Measurements from ENCODE around the gene BBS4.

DNA sequence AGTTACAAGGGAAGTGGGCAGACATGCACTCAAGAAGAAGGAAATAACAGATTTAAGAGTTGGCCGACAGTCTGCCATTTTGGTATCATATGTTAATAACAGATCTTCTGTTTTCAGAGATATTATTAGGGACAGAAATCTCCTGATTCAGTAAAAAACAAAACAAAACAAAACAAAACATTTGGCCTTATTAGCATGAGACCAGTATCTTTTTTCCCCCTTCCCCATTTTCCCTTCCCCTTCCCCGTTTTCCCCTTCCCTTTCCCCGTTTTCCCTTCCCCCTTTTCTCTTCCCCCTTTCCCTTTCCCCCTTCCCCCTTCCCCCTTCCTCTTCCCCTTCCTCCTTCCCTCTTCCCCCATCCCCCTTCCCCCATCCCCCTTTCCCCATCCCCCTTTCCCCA is 39.4 kb downstream of the BBS4 start:
- TF ChIP-seq CTCF (IDR thresholded peaks at IDR 0.05; ENCODE audit: extremely low read depth in 1 of 2, insufficient read depth in 1 of 2, low read depth in 1 of 2, low read length in 2 of 2) (no peak), POLR2A (IDR thresholded peaks at IDR 0.05; ENCODE audit: low read depth, low read length) (no peak), JUN (IDR thresholded peaks at IDR 0.05; ENCODE audit: borderline replicate concordance, insufficient read depth, insufficient read length, low read depth) (no peak), POLR2AphosphoS5 (IDR thresholded peaks at IDR 0.05; ENCODE audit: insufficient read depth, low read depth, low read length) (no peak), EZH2 (IDR thresholded peaks at IDR 0.05; ENCODE audit: borderline replicate concordance, low read depth, low read length, severe bottlenecking) (no peak), MAX (IDR thresholded peaks at IDR 0.05; ENCODE audit: insufficient read depth, insufficient read length) (no peak)
